ENCODE data around the gene HMG20B.

GRCh38 chr19:3585301-3586126 is 12.8 kb downstream of the HMG20B start, which contains the start of gene GIPC3:
- peak; percentile 68 for TF ChIP-seq EZH2 (IDR thresholded peaks at IDR 0.05; ENCODE audit: low read length)
- TF ChIP-seq CTCF (optimal IDR thresholded peaks at IDR 0.05 in 1 of 3, IDR thresholded peaks at IDR 0.05 in 1 of 3, conservative IDR thresholded peaks at IDR 0.05 in 1 of 3; ENCODE audit: extremely low read depth in 1 of 3, insufficient read depth in 2 of 3, low read length in 3 of 3): no peak

All from keratinocyte (primary cell).